Measurements from ENCODE around the gene TSKU. TPM values are rescaled to one million over a fixed set of nuclear protein-coding genes. Genes with fewer than 3 reads are reported as not detected.

TSKU gene
- total and polyA plus RNA-seq, 9 of the 15 experiments (the other 6 are each of a cell fraction or from before 2014, with no cell fraction given): 0.60 to 11.9 (median 8.4) TPM

GRCh38 chr11:76824083-76824939 lies 41.2 kb downstream of the TSKU start (continued):
- peak; percentile 32; the same call in 1 of the 2 replicates for TF ChIP-seq NKRF (IDR thresholded peaks at IDR 0.05; ENCODE audit: borderline replicate concordance)
- TF ChIP-seq KLF16 (IDR thresholded peaks at IDR 0.05): no peak
- TF ChIP-seq KAT7 (CRISPR knock-in tag; IDR thresholded peaks at IDR 0.05; ENCODE audit: borderline replicate concordance): no peak
- peak in 1 of 2 experiments; percentile 32 for TF ChIP-seq AFF1 (IDR thresholded peaks at IDR 0.05; ENCODE audit: low read depth in 1 of 2, partially characterized antibody in 2 of 2)
- peak; percentile 64; the same call in 1 of the 2 replicates for TF ChIP-seq NBN (IDR thresholded peaks at IDR 0.05; ENCODE audit: low read depth)
- TF ChIP-seq CREBBP (IDR thresholded peaks at IDR 0.05; ENCODE audit: low read depth, low read length): no peak
- no peak; the same call in 1 of the 2 replicates for TF ChIP-seq MEF2D (tag; conservative IDR thresholded peaks at IDR 0.05; ENCODE audit: low read depth)
- peak; percentile 68 for TF ChIP-seq CXXC5 (CRISPR knock-in tag; IDR thresholded peaks at IDR 0.05)
- no peak for TF ChIP-seq EZH2 (IDR thresholded peaks at IDR 0.05; ENCODE audit: borderline replicate concordance, low read depth, low read length)
- peak; percentile 94 for TF ChIP-seq PRDM10 (IDR thresholded peaks at IDR 0.05; ENCODE audit: partially characterized antibody)
- no peak for TF ChIP-seq MLX (CRISPR knock-in tag; conservative IDR thresholded peaks at IDR 0.05)
- TF ChIP-seq KDM5B (IDR thresholded peaks at IDR 0.05; ENCODE audit: insufficient replicate concordance, low read depth, low read length): peak; percentile 51

All from K562 (cell line).